ENCODE data around the gene PACS2.

Gene PACS2

GRCh38 chr14:105283028-105283427 lies 31.5 kb upstream of the PACS2 start:
- ATAC-seq (ENCODE audit: low read depth) (no peak), DNase-seq (ENCODE audit: low spot score) (no peak)
- H3K9me3 ChIP-seq (ENCODE audit: severe bottlenecking): no peaks in the 10 kb centered on the region
- H3K4me3 ChIP-seq (ENCODE audit: severe bottlenecking): no peak overlapping the region
- H3K36me3 ChIP-seq (ENCODE audit: low read depth): no peaks in the 10 kb centered on the region
- no peak overlapping the region for H3K27ac ChIP-seq (ENCODE audit: poor library complexity, severe bottlenecking)
- TF ChIP-seq CTCF (IDR thresholded peaks at IDR 0.05; ENCODE audit: poor library complexity, severe bottlenecking): no peak
- no peaks in the 10 kb centered on the region for H3K27me3 ChIP-seq (ENCODE audit: insufficient read depth, poor library complexity, severe bottlenecking)
- no peaks in the 10 kb centered on the region for H3K4me1 ChIP-seq (ENCODE audit: insufficient read depth, poor library complexity, severe bottlenecking)

- no peaks in the 10 kb centered on the region for H3K36me3 ChIP-seq (ENCODE audit: low read depth)
- no peak for DNase-seq (ENCODE audit: low spot score)
- H3K27me3 ChIP-seq (ENCODE audit: insufficient read depth, poor library complexity, severe bottlenecking): no peaks in the 10 kb centered on the region
- H3K4me1 ChIP-seq (ENCODE audit: insufficient read depth, poor library complexity, severe bottlenecking): no peaks in the 10 kb centered on the region
- H3K4me3 ChIP-seq (ENCODE audit: severe bottlenecking): no peak overlapping the region
- H3K27ac ChIP-seq (ENCODE audit: poor library complexity, severe bottlenecking): no peak overlapping the region
- H3K9me3 ChIP-seq (ENCODE audit: severe bottlenecking): no peaks in the 10 kb centered on the region
- no peak for TF ChIP-seq CTCF (IDR thresholded peaks at IDR 0.05; ENCODE audit: poor library complexity, severe bottlenecking)
- ATAC-seq (ENCODE audit: low read depth): no peak
Measured at GRCh38 chr14:105283899-105284298, 30.6 kb upstream of the PACS2 start.

- TF ChIP-seq CTCF (IDR thresholded peaks at IDR 0.05; ENCODE audit: poor library complexity, severe bottlenecking): no peak
- DNase-seq (ENCODE audit: low spot score) (no peak), ATAC-seq (ENCODE audit: low read depth) (no peak)
- Histone ChIP-seq H3K27me3 (ENCODE audit: insufficient read depth, poor library complexity, severe bottlenecking) (no peaks in the 10 kb centered on the region), H3K4me1 (ENCODE audit: insufficient read depth, poor library complexity, severe bottlenecking) (no peaks in the 10 kb centered on the region), H3K36me3 (ENCODE audit: low read depth) (no peaks in the 10 kb centered on the region), H3K27ac (ENCODE audit: poor library complexity, severe bottlenecking) (no peak overlapping the region), H3K4me3 (ENCODE audit: severe bottlenecking) (no peak overlapping the region), H3K9me3 (ENCODE audit: severe bottlenecking) (no peaks in the 10 kb centered on the region)
Measured at GRCh38 chr14:105285174-105285573, 29.4 kb upstream of the PACS2 start.

GRCh38 chr14:105286759-105287144 lies 27.8 kb upstream of the PACS2 start:
- H3K4me3 ChIP-seq (ENCODE audit: severe bottlenecking): no peak overlapping the region
- no peaks in the 10 kb centered on the region for H3K4me1 ChIP-seq (ENCODE audit: insufficient read depth, poor library complexity, severe bottlenecking)

More at GRCh38 chr14:105286759-105287144, 27.8 kb upstream of the PACS2 start:
- DNase-seq (ENCODE audit: low spot score) (no peak), ATAC-seq (ENCODE audit: low read depth) (no peak)
- Histone ChIP-seq H3K27ac (ENCODE audit: poor library complexity, severe bottlenecking) (no peak overlapping the region), H3K27me3 (ENCODE audit: insufficient read depth, poor library complexity, severe bottlenecking) (no peaks in the 10 kb centered on the region), H3K9me3 (ENCODE audit: severe bottlenecking) (no peaks in the 10 kb centered on the region), H3K36me3 (ENCODE audit: low read depth) (no peaks in the 10 kb centered on the region)
- TF ChIP-seq CTCF (IDR thresholded peaks at IDR 0.05; ENCODE audit: poor library complexity, severe bottlenecking): no peak

All from RWPE2 (cell line).